HepG2 (cell line): Measurements from ENCODE around the gene NEK3. TPM values are rescaled to one million over a fixed set of nuclear protein-coding genes. Genes with fewer than 3 reads are reported as not detected.
A peak's percentile ranks its signal among the peaks of the same experiment; 100 is the strongest.

Source experiments
- CBX1 ChIP-seq: IDR thresholded peaks from one replicate; pipeline ENCODE4 v1.6.1; 2016; ENCODE audit warnings: antibody characterized with exemption, low read depth
- CREBL2 ChIP-seq: sonication (generic); formaldehyde crosslinking; IDR thresholded peaks from 2 replicates; pipeline ENCODE4 v1.8.1; 2023; ENCODE audit warnings: missing genetic modification reagents, mild to moderate bottlenecking, borderline replicate concordance
- ELF4 ChIP-seq: sonication (generic); formaldehyde crosslinking; IDR thresholded peaks from 2 replicates; pipeline ENCODE4 v1.5.0; 2020; ENCODE audit warnings: missing genetic modification reagents, mild to moderate bottlenecking, moderate library complexity, borderline replicate concordance
- FIP1L1 ChIP-seq: fragments of 200-400 bp; formaldehyde crosslinking; IDR thresholded peaks from 2 replicates; pipeline ENCODE4 v1.6.1; 2018; ENCODE audit warnings: low read depth, mild to moderate bottlenecking, low read length, moderate library complexity, borderline replicate concordance; ENCODE audit not compliant: insufficient read depth
- FOSL1 ChIP-seq: sonication (generic); formaldehyde crosslinking; IDR thresholded peaks from 2 replicates; pipeline ENCODE4 v1.9.0; 2021; ENCODE audit warnings: missing genetic modification reagents, borderline replicate concordance
- HHEX ChIP-seq: IDR thresholded peaks from 2 replicates; pipeline ENCODE4 v1.6.1; 2016; ENCODE audit warnings: control low read depth
- PPARG ChIP-seq: conservative IDR thresholded peaks from 2 replicates; pipeline ENCODE4 v1.6.1; 2016; ENCODE audit warnings: missing biosample characterization, missing genetic modification reagents
- PRPF4 ChIP-seq: fragments of 200-400 bp; formaldehyde crosslinking; IDR thresholded peaks from 2 replicates; pipeline ENCODE4 v1.6.1; 2016; ENCODE audit warnings: low read length, low read depth; ENCODE audit not compliant: poor library complexity, severe bottlenecking
- SCMH1 ChIP-seq: sonication (generic); formaldehyde crosslinking; IDR thresholded peaks from 2 replicates; pipeline ENCODE4 v1.9.0; 2021; ENCODE audit warnings: missing genetic modification reagents, mild to moderate bottlenecking, borderline replicate concordance
- SIX1 ChIP-seq: sonication (generic); formaldehyde crosslinking; IDR thresholded peaks from 2 replicates; pipeline ENCODE4 v1.4.0; 2020; ENCODE audit warnings: missing genetic modification reagents, borderline replicate concordance
- SNAPC5 ChIP-seq: sonication (generic); formaldehyde crosslinking; IDR thresholded peaks from 2 replicates; pipeline ENCODE4 v1.8.1; 2023; ENCODE audit warnings: mild to moderate bottlenecking, missing genetic modification reagents, borderline replicate concordance
- SRSF4 ChIP-seq: fragments of 200-400 bp; formaldehyde crosslinking; IDR thresholded peaks from one replicate; pipeline ENCODE4 v1.6.1; 2018; ENCODE audit warnings: mild to moderate bottlenecking, low read depth, low read length, moderate library complexity; ENCODE audit not compliant: poor library complexity, severe bottlenecking
- SRY ChIP-seq: sonication (generic); formaldehyde crosslinking; IDR thresholded peaks from 2 replicates; pipeline ENCODE4 v1.8.0; 2022; ENCODE audit warnings: mild to moderate bottlenecking, missing genetic modification reagents
- TRIM22 ChIP-seq: fragments of 450-650 bp; IDR thresholded peaks from 2 replicates; pipeline ENCODE4 v1.6.1; 2017
- ZNF101 ChIP-seq: sonication (generic); formaldehyde crosslinking; IDR thresholded peaks from 2 replicates; pipeline ENCODE4 v1.4.0; 2020; ENCODE audit warnings: mild to moderate bottlenecking, low read depth, missing genetic modification reagents, borderline replicate concordance
- ZNF430 ChIP-seq: sonication (generic); formaldehyde crosslinking; IDR thresholded peaks from 2 replicates; pipeline ENCODE4 v1.9.0; 2021; ENCODE audit warnings: mild to moderate bottlenecking, missing genetic modification reagents
- ZNF646 ChIP-seq: sonication (generic); formaldehyde crosslinking; IDR thresholded peaks from 2 replicates; pipeline ENCODE4 v1.9.0; 2021; ENCODE audit warnings: mild to moderate bottlenecking, missing genetic modification reagents
- ZNF720 ChIP-seq: sonication (generic); formaldehyde crosslinking; IDR thresholded peaks from 2 replicates; pipeline ENCODE4 v1.4.0; 2020; ENCODE audit warnings: missing genetic modification reagents
- ZNF775 ChIP-seq: sonication (generic); formaldehyde crosslinking; IDR thresholded peaks from 2 replicates; pipeline ENCODE4 v1.4.0; 2020; ENCODE audit warnings: missing genetic modification reagents, mild to moderate bottlenecking, moderate library complexity, borderline replicate concordance
- ZNF790 ChIP-seq: sonication (generic); formaldehyde crosslinking; IDR thresholded peaks from 2 replicates; pipeline ENCODE4 v1.8.0; 2022; ENCODE audit warnings: missing genetic modification reagents, mild to moderate bottlenecking, borderline replicate concordance
- ZNF83 ChIP-seq: sonication (generic); formaldehyde crosslinking; IDR thresholded peaks from 2 replicates; pipeline ENCODE4 v1.4.0; 2020; ENCODE audit warnings: missing genetic modification reagents, mild to moderate bottlenecking, borderline replicate concordance
- ZSCAN12 ChIP-seq: sonication (generic); formaldehyde crosslinking; IDR thresholded peaks from 2 replicates; pipeline ENCODE4 v1.9.0; 2021; ENCODE audit warnings: mild to moderate bottlenecking, missing genetic modification reagents
- polyA plus RNA-seq, 8 experiments: library from polyadenylated mRNA; depleted of rRNA in 3 of 8; stranded (reverse) in 7 of 8; unstranded in 1 of 8; fragments of >200 nt; fragmentation: Illumina TruSeq in 4 of 8; extraction: Trizol in 4 of 8; gene quantifications; 2 replicates each; pipeline versions ENCODE4 v1.2.1 to v1.2.3, GENCODE V29; 2011 to 2016; ENCODE audit warnings: low read depth in 4 of 8, missing spikeins in 1 of 8, mixed read lengths in 1 of 8; ENCODE audit not compliant: insufficient read depth in 1 of 8
- total RNA-seq, 5 experiments: library from RNA; depleted of rRNA; stranded (reverse); fragments of >200 nt; fragmentation: Illumina TruSeq; extraction: Trizol; gene quantifications; 2 replicates each; pipeline ENCODE4 v1.2.3, GENCODE V29; 2016; ENCODE audit warnings: low read depth in 1 of 5

NEK3 gene
- total and polyA plus RNA-seq, 2 of the 13 experiments (the other 11 are each of a cell fraction or from before 2014, with no cell fraction given): 36.7 to 68.2 TPM

GRCh38 chr13:52194184-52194868 lies 34.9 kb upstream of the NEK3 start (continued):
- no peak; the same call in 1 of the 2 replicates for TF ChIP-seq ZNF646 (CRISPR knock-in tag)
- TF ChIP-seq CREBL2: 0 out of 2 replicates have a peak, but pooled peaks have one; percentile 31
- no peak for TF ChIP-seq ZNF720
- no peak for TF ChIP-seq SRSF4
- TF ChIP-seq HHEX (CRISPR knock-in tag): no peak; the same call in 1 of the 2 replicates
- peak; percentile 81; the same call in 1 of the 2 replicates for TF ChIP-seq ZNF790
- TF ChIP-seq ZNF101 (CRISPR knock-in tag): no peak
- peak; percentile 48; the same call in 1 of the 2 replicates for TF ChIP-seq ZSCAN12 (CRISPR knock-in tag)
- no peak for TF ChIP-seq ELF4 (CRISPR knock-in tag)
- no peak; the same call in 1 of the 2 replicates for TF ChIP-seq SIX1 (CRISPR knock-in tag)
- no peak for TF ChIP-seq PRPF4
- no peak for TF ChIP-seq ZNF83 (CRISPR knock-in tag)
- TF ChIP-seq ZNF430 (CRISPR knock-in tag): peak; percentile 57; the same call in 1 of the 2 replicates
- no peak for TF ChIP-seq TRIM22
- peak; percentile 81 for TF ChIP-seq SRY
- TF ChIP-seq SNAPC5 (CRISPR knock-in tag): no peak; the same call in 1 of the 2 replicates
- no peak for TF ChIP-seq FIP1L1
- peak; percentile 97 for TF ChIP-seq CBX1
- peak; percentile 57; the same call in 1 of the 2 replicates for TF ChIP-seq PPARG (CRISPR knock-in tag)
- no peak for TF ChIP-seq SCMH1 (CRISPR knock-in tag)
- no peak for TF ChIP-seq FOSL1
- TF ChIP-seq ZNF775 (CRISPR knock-in tag): no peak
